CD4-positive, alpha-beta T cell treated with Interleukin-6 for 4 hours (primary cell): Measurements from ENCODE around the gene SYVN1.
"Not testable (repeated sequence)": the region's sequence is repeated elsewhere in the genome, so short reads cannot be mapped to it uniquely, and the experiment has no call there.

Experiments
- DNase-seq: peaks from one replicate; pipeline ENCODE4 v3.0.0-alpha.2; 2020; ENCODE audit warnings: mixed read lengths

The SYVN1 gene

DNA sequence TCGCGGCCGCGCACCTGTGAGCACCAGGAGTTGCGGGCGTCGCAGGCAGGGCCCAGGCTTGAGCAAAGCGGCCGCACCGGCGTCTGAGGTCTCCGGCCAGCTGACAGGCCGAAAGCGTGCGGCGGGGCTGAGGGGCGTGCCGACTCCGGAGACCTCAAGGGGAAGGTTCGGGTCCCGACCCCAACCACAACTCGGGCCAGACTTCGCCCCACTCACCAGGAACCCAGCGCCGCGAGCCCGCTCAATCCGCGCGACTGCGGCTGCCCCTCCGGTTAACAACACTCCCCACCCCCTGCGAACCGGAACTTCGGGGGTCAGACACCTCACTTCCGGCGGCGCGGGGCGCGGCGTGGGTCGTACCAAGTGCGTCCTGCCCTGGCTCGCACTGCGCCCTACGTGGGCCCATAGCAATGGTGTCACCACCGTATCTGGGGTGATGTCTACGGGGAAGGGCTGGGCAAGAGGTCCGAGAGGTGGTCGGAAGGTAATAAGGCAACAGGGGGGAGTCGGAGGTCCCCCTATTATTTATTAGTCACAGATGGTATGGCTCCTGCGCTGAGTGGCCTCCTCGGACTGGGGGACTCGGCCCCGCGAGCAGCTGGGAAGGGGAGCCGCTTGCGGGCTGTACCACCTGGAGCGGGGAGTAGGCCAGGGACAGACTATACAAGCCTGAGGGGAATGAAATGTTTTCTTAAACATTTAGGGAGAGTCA, at the start of gene SYVN1:
Gene SYVN1 (minus strand): TSS at position 280 of the 712 bp plus-strand sequence. CDS start 918 bp downstream, outside the sequence.
- DNase-seq: peak; percentile 92

DNA sequence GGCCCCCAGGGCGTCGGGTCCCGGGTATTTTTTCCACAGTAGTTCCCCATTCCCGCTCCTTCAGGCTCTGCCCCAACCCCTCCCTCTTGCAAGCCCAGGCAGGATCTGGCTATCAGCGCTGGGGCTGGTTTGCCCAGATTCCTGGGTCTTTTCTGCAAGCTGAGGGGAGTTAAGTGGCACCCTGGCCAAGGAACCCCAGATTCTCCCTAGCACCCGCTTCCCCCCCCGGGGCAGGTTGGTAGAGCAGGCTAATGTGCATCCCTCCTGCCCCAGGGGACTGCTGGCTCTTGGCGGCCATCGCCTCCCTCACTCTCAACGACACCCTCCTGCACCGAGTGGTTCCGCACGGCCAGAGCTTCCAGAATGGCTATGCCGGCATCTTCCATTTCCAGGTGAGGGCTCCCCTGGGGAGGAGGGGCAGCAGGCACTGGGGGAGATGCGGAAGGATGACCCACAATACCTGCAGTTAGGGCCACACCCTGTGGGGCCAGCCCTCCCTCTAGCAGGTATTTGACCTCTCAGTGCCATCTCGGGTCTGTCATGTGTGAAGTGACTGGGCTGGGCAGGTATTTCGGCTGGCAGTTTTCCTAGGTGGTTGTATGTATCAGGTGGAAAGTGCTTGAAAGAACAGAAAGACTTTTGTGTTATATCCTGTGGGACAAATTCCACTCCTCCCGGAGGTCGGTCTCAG, 49.0 kb upstream of the SYVN1 start:
- no peak for DNase-seq

DNA sequence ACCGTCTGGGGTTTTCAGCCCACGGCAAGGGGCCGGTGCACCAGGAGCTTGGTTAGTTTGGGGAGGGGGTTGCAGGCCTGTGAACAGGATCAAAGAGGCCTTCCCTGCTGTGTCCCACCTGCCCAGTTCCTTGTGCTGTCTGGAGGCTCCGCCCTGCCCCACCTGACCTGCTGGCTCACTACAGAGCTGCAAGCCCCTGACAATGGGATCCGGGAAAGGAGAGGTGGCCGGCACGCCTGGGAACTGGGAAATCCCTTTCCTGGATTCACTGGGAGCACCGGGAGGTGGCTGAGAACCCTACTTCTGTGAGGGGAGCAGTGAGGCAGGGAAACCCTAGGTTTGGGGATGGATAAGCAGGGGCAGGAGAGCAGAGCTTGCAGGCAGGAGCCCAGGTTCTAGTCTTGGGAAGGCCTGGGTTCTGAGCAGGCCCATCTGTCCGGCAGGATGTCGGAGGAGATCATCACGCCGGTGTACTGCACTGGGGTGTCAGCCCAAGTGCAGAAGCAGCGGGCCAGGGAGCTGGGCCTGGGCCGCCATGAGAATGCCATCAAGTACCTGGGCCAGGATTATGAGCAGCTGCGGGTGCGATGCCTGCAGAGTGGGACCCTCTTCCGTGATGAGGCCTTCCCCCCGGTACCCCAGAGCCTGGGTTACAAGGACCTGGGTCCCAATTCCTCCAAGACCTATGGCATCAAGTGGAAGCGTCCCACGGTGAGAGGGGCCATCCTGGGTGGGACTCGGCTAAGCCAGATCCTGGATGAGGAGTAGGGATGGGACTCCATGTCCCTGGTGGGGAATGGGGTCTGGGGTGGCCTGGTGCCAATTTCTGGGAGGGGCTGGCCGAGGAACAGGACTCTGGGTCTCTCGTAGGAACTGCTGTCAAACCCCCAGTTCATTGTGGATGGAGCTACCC, 48.2 kb upstream of the SYVN1 start:
- peak; percentile 19 for DNase-seq

DNA sequence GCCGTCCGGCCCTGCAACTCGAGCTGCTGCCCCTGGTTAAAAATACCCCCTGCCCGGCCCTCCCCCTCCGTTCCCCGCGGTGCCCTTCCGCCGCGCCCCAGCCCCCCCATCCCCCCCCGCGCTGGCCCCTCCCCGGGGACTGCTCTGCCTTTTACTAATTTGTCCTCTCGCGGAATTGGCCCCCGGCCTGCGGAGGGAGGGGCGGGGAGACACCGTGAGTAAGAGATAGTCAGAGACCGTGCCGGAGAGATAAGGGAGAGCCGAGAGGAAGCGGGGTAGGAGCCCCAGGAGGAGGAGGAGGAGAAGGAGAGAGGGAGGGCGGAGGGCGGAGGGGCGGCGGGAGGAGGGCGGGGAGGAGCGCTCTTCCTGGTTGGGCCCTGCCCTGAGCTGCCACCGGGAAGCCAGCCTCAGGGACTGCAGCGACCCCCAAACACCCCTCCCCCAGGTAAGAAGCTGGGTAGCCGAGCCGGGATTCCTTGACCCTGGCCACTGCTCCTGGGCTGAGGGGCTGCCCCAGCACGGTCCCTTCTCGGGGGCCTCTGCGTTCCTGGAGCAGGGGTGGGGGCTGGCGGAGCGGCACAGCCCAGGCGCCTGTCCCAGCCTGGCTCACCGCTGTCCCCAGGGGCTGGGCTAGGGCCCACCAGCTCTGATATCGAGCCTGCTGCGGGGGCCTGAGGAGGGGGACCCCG, 47.4 kb upstream of the SYVN1 start, which contains the start of gene CAPN1:
Gene CAPN1 (plus strand): TSS at position 360 of the 689 bp plus-strand sequence. CDS start 774 bp downstream, outside the sequence.
- DNase-seq: peak; percentile 88

DNA sequence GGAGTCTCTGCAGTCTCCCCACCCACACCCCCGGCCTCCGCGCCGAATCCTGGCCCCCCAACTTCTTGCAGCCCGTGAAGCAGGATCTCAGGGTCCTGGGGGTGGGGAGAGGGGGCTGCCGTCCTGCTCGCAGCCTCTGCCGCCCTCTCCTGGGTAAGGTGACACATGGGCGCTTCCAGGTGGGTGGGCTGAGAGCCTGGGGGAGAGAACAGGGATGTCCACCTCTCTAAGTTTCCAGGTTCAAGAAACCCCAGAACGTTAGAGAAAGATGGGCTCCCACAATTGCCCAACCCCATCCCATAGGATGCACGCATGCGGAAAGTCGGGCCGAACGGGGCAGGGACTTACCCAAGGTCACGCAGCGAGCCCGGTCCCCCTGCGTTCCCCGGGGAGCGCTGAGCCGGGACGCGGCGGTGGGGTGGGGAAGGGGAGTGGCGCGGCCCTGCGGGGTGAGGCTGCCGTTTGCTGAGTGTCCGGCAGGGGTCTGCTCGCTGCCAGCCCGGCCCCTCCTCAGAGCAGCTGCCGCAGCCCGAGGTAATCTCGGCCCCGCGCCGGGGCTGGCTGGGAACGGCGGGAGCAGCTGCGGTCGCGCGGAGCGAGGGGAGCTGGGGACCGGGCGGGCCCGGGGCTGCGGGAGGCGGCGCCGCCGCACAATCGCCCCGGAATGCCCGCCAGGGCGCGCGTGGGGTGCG, 46.7 kb upstream of the SYVN1 start:
- peak; percentile 61 for DNase-seq

DNA sequence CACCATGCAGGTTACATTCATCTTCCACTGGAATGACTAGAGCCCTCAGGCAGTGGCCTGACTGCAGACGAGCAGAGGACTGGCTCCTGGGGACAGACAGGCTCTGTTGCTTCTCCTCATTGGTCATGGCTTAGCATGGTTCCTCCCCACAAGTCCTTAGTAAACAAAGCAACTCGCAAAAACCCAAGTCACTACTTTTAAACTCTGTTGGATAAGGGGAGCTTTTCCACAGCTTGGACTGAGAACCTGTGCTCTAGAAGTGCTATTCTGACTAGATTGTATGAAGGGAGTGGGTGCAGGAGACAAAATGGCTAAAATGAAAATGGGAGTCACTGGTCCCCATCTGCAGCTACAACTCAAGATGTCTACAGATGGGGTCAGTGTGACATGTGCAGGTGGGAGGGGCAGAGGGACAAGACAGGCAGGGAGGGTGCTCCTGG, 40.3 kb upstream of the SYVN1 start:
- DNase-seq: not testable (repeated sequence)

DNA sequence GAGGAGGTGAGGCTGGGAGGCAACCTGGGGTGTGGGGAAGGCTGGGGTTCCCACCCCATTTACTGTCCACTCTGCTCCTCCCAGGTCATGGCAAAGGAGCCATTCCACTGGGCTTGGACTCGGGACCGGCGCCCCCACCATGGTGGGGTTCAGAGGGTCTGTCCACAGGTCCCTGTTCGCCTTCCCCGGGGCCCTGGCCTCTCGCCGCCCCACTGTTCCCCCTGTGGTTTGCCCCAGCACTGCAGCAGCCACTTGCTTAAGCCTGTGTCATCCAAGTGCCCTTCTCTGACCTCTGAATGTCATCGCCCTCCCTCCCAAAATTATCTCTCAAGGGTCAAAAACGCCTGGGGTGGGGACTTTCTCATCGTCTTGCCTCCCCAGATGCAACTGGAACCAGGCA, 38.3 kb upstream of the SYVN1 start:
- no peak for DNase-seq

DNA sequence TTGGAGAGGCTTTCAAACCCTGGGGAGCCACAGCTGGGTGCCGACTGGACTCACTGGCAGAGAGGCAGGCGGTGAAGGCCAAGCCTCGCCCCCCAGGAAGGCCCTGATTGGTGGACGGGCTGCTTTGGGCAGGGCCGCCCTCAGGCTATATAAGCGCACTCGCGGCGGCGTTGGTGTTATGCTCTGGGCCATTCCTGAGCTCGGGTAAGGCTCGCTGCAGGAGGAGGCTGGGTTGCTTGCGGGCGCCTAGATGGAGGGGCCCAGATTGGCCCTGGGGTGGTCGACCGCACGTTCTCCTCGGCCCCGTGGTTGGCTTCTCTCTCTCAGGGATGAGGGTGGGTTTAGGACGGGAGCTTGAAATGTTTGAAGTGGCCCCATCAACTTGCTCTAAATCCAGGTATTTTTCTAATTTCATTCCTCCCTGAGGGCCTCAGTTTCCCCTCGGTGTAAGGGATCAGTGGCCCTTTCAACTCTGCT, 35.8 kb upstream of the SYVN1 start, which contains the start of gene SPDYC:
Gene SPDYC (plus strand): TSS at position 176 of the 477 bp plus-strand sequence. CDS start 1,125 bp downstream, outside the sequence.
- DNase-seq: no peak

DNA sequence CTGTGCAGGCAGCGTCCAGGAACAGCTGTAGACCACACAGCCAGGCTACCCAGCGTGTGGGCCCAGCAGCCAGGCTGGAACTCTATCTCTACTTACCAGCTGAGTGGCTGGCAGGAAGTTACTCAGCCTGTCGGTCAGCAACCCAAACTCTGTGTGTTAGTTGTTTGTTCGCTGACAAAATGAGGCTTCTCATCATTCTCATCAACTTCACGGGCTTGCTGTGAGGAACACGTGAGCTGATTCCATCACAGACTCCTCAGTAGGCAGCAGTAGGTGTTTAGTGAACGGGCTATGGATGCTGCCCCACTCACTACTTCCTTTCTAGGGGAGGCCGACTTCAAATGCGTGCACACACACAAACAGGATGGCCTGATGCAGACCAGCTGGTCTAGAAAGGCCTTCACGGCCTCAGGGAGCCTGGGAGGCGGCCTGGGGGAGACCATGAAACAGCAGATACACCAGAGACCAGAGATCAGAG, 34.9 kb upstream of the SYVN1 start:
- no peak for DNase-seq

DNA sequence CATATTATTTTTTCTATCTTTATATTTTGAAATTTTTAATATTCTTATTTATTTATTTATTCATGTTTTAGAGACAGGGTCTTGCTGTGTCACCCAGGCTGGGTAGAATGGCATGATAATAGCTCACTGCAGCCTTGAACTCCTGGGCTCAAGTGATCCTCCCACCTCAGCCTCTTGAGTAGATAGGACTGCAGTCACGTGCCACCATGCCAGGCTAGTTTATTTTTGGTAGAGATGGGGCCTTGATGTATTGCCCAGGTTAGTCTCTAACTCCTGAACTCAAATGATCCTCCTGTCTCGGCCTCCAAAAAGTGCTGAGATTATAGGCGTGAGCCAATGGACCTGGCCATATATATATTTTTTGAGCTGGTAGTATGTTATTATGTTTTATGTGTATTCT, 33.3 kb upstream of the SYVN1 start:
- DNase-seq: no peak

DNA sequence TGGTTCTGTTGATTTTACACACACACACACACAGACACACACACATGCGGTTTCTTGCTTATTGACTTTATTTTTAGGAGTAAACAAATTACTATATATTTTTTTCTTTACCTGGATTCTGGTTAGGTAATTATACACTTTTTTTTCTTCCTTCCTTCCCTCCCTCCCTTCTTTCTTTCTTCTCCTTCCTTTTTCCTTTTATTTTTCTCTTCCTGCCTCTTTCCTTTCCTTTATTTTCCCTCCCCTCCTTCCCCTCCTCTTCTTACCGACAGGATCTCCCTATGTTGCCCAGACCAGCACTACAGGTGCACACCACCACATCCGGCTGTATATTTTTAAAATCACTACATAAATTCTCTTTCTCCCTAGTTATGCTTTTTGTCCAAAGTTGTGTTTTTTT, 32.6 kb upstream of the SYVN1 start:
- DNase-seq: no peak

DNA sequence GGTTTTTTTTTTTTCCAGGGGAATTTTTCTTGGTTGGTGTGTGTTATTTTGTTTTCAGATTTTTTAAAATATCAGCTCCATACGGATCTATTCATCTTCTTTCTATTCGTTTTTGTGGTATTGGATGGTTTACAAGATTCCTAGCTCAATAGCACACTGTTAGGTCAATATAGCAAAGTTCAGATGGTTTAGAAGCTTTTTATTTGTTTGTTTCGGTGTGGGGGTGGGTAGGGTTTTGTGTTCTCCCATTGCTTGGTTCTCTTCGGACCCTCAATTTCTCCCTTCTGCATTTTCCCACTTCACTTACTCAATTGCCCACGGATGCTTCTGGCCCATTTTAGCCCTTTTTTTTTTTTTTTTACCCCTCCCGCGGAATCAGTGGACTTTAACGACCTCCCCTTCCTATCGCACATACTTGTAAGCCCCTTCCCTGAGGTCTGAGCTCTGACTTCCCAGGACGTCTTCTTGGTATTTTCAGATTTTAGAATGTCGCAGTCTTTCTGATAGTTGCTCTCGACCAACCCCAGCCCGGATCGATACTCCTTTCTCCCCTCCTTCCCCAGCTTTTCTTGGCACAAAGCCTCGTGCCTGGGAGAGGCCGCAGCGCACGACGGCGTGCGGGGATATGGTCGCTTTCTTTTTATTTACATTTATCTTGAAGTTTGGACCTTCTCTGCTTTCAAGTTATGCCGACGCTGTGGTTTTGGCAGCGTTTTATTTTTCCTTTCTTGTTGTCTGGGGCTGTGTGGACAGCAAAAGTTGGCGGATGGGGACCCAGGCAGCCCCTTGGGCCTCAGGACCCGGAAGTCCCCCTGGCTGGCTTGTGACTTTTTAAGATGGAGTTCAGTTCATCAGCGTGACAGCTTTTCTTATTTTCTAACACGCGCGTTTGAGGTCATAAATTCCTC, 31.3 kb upstream of the SYVN1 start:
- DNase-seq: no peak

DNA sequence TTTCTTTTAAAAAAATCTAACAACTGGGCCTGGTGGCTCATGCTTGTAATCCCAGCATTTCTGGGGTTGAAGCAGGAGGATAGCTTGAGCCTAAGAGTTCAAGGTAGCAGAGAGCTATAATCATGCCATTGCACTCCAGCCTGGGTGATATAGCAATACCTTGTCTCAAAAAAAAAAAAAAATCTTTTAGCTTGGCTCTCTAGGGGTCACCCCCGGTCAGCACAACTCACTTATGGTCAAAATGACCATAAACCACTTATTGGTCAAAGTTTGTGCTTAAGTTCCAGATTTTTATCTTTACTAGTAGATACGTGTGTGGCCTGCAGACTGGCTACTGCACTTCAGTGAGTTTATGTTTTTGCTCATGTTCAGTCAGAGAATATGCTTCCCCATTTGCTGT, 29.4 kb upstream of the SYVN1 start:
- no peak for DNase-seq

DNA sequence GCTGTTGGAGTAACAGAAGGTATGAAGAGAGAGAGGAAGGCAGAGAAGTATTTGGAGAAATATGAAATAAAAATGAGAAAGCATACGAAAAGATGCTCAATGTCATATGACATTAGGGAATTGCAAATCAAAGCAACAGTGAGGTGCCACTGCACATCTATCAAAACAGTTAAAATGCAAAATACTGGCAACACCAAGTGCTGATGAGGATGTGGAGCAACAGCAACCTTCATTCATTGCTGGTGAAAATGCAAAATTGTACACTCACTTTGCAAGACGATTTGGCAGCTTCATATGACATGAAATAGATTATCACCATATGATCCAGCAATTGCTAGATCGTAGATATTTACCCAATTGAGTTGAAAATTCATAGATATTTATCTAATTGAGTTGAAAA, 26.3 kb upstream of the SYVN1 start:
- DNase-seq: no peak

DNA sequence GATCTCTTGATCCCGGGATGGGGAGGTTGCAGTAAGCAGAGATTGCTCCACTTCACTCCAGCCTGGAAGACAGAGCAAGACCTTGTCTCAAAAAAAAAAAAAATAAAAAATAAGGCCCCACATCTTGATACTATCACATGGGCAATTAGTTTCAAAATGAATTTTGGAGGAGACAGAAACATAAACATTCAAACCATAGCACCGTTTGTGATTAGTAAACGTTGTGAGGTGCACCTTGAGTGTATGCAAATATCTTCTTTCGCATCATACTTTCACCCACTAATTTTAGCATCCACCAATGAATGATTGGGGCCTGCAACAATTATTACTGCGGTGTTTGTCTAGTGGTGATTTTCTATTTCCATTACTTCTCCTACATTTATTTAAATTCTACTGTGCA, 24.7 kb upstream of the SYVN1 start:
- no peak for DNase-seq

DNA sequence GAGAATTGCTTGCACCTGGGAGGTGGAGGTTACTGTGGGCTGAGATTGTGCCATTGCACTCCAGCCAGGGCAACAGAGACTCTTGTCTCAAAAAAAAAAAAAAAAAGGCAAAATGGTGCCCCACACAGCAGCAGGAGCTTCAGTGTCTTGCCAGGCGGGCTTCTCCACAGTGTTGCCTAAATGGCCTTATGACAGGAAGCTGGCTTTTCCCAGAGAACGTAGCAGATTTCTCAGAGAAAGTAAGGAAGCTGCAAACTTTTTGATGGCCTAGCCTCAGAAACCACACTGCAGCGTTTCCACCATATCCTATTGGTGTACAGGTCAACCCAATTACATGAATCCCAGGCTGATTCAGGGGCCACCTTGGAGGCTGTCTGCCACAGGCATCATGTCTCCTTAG, 23.0 kb upstream of the SYVN1 start:
- DNase-seq: no peak

DNA sequence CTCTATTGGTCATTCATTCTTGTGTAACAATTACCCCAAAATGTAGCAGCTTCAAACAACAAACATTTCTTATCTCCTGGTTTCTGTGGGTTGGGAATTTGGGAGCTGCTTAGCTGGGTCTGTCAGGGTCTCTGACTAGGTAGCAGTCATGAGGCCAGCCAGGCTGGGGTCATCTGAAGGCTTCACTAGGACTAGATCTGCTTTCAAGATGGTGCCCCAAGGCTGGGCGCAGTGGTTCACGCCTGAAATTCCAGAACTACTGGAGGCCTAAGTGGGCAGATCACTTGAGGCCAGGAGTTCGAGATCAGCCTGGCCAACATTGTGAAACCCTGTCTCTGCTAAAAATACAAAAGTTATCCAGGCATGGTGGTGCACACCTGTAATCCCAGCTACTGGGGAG, 22.6 kb upstream of the SYVN1 start:
- no peak for DNase-seq

DNA sequence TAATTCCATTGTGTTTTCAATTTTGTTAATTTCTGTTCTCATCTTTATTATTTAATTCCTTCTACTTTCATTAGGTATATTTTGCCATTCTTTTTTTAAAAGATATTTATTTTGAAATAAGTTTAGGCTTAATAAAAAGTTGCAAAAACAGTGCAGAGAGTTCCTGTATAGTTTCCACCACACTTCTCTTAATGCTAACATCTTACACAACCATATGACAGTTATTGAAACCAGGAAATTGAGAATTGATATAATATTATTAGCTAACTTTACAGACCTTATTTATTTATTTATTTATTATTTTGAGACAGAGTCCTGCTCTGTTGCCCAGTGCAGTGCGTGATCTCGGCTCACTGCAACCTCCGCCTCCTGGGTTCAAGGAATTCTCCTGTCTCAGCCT, 21.9 kb upstream of the SYVN1 start:
- DNase-seq: no peak

DNA sequence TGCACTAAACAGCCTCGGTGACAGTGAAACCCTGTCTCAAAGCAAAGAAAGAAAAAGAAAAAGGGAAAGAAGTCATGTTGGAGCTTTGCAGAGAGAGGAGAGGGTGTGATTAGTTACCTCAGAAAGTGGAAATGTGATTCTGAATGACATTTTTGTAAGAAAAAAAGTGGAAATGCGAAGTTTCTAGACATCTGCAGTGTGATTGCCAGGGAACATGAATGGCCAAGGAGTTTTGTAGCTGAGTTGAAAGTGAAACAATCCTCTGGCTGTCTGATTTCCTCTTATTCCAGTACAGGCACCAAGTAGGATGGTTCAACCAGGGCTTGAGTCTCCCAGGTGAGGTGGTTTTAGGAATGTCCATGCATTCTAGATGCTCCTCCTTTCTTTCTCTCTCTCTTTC, 17.8 kb upstream of the SYVN1 start:
- DNase-seq: no peak

DNA sequence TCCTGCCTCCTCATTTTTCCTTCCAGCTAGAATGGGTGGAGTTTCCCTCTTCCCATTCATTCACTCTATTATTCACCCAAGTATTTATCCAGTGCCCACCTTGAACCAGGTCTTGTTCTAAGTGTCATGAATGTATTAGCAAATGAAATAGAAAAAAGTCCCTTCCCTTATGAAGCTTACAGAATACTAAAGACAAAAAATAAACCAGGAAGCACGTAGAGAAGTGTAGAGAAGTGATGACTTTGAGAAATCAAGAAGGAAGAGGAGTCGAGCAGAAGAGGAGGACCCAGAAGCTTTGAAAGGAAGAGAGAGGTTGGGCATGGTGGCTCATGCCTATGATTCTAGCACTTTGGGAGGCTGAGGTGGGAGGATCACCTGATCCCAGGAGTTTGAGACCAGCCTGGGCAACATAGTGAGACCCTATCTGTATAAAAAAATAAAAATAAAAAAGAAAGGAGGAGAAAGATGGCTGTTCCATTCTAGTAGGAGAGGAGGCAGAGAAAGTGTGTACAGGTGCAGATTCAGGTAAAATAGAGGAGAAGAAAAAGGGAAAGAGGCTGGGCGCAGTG, 17.1 kb upstream of the SYVN1 start:
- no peak for DNase-seq
